Thyroid gland (tissue), 4 donors: ENCODE results near the gene CABP5.

Experiments used
- POLR2A ChIP-seq, 2 donors: fragments of 450-650 bp; IDR thresholded peaks; one replicate each; pipeline ENCODE4 v1.6.1; 2017; ENCODE audit warnings: antibody characterized with exemption in 2 of 2, mild to moderate bottlenecking in 2 of 2, moderate library complexity in 1 of 2
- TF ChIP-seq, protein P1 (sequence below), 6 experiments: fragments of 200-600 bp in 3 of 6; fragments of 450-650 bp in 3 of 6; sonication (generic) in 3 of 6; IDR thresholded peaks; one replicate each; pipeline ENCODE4 v1.5.1; 2016 to 2019; ENCODE audit warnings: antibody characterized with exemption in 6 of 6, mild to moderate bottlenecking in 2 of 6, inconsistent platforms in 1 of 6, moderate library complexity in 1 of 6

DNA sequence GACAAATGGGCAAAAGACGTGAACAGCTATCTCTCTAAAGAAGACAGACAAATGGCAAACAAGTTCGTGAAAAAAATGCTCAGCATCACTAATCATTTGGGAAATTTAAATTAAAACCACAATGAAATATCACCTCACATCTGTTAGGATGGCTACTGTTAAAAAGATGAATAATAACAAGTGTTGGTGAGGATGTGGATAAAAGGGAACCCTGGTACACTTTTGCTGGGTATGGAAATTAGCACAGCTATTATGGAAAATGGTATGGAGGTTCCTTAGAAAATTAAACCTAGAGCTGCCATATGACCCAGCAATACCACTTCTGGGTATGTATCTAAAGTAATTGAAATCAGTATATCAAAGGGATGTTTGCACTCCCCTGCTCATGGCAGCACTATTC, 7.1 kb downstream of the CABP5 start:
- TF ChIP-seq POLR2A (IDR thresholded peaks at IDR 0.05), result no peak
- TF ChIP-seq, protein P1, sequence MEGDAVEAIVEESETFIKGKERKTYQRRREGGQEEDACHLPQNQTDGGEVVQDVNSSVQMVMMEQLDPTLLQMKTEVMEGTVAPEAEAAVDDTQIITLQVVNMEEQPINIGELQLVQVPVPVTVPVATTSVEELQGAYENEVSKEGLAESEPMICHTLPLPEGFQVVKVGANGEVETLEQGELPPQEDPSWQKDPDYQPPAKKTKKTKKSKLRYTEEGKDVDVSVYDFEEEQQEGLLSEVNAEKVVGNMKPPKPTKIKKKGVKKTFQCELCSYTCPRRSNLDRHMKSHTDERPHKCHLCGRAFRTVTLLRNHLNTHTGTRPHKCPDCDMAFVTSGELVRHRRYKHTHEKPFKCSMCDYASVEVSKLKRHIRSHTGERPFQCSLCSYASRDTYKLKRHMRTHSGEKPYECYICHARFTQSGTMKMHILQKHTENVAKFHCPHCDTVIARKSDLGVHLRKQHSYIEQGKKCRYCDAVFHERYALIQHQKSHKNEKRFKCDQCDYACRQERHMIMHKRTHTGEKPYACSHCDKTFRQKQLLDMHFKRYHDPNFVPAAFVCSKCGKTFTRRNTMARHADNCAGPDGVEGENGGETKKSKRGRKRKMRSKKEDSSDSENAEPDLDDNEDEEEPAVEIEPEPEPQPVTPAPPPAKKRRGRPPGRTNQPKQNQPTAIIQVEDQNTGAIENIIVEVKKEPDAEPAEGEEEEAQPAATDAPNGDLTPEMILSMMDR (IDR thresholded peaks at IDR 0.05), result no peak
